ENCODE data around the gene RBMS1. TPM values are rescaled to one million over a fixed set of nuclear protein-coding genes. Genes with fewer than 3 reads are reported as not detected.

The RBMS1 gene
- total and polyA plus RNA-seq, 2 of the 13 experiments (the other 11 are each of a cell fraction or from before 2014, with no cell fraction given) = 55.5 to 110 TPM

DNA sequence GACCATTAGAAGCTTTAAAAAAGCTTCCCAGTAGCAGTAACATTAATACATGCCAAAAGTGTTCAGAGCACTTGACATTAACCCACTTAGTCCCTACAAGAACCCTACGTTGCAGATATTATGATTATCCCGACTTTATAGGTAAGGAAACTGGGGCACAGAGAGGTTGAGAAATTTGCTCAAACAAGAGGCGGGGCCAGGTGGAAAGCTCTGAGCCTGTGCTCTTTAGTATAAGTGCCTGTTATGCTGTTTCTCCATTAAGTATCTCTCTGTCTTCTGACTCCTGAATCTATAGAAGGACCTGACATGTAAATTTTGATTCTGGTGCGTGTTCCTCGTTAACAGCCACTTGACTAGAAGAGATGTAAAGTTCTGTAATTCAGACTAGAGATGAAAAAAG is 139.8 kb downstream of the RBMS1 start:
- Histone ChIP-seq H2AFZ (ENCODE audit: low read length) (no peak overlapping the region), H4K20me1 (ENCODE audit: insufficient read depth, low read length) (0 out of 2 replicates have a peak, but pooled peaks cover 4% of the 10 kb centered on the region), H3K27ac (ENCODE audit: extremely low read length, insufficient read depth, low read length) (no peak overlapping the region), H3K9me3 (ENCODE audit: low read length) (no peaks in the 10 kb centered on the region), H3K4me1 (ENCODE audit: insufficient read depth, low read length) (no peaks in the 10 kb centered on the region), H3K9ac (ENCODE audit: insufficient read depth, low read depth, low read length) (no peak overlapping the region), H3K79me2 (ENCODE audit: insufficient read depth, low read length) (peaks cover 3% of the 10 kb centered on the region), H3K36me3 (replicated peaks in 1 of 2; ENCODE audit: control insufficient read depth in 1 of 2, insufficient read depth in 2 of 2, low read length in 2 of 2) (peaks cover 7 to 8% of the 10 kb centered on the region in 2 experiments; a peak in 3 of 5 replicates), H3K4me2 (ENCODE audit: low read depth, low read length) (no peak overlapping the region), H3K4me3 (replicated peaks in 1 of 3; ENCODE audit: insufficient read depth in 1 of 3, low read depth in 2 of 3, low read length in 3 of 3) (no peak overlapping the region), H3K27me3 (ENCODE audit: control insufficient read depth in 1 of 2, insufficient read depth in 2 of 2, low read length in 2 of 2) (no peaks in the 10 kb centered on the region)
- ATAC-seq (no peak), DNase-seq (ENCODE audit: low spot score) (no peak), FAIRE-seq (no peak)
- CTCF ChIA-PET (ENCODE audit: low intra/inter-chr PET ratio, low total read pairs) = no interaction called here
- BruUV-seq (replicated peaks) = no TSS peak
- TF ChIP-seq TOE1 (CRISPR knock-in tag; IDR thresholded peaks at IDR 0.05) (no peak), ZNF589 (CRISPR knock-in tag; conservative IDR thresholded peaks at IDR 0.05) (no peak), PRMT3 (CRISPR knock-in tag; IDR thresholded peaks at IDR 0.05; ENCODE audit: borderline replicate concordance, low read depth) (no peak), ZNF143 (CRISPR knock-in tag; IDR thresholded peaks at IDR 0.05) (no peak), ELK4 (CRISPR knock-in tag; IDR thresholded peaks at IDR 0.05; ENCODE audit: borderline replicate concordance) (no peak), ZNF282 (IDR thresholded peaks at IDR 0.05; ENCODE audit: partially characterized antibody) (no peak), NFATC3 (CRISPR knock-in tag; IDR thresholded peaks at IDR 0.05) (no peak)
- TF ChIP-seq, protein P1, sequence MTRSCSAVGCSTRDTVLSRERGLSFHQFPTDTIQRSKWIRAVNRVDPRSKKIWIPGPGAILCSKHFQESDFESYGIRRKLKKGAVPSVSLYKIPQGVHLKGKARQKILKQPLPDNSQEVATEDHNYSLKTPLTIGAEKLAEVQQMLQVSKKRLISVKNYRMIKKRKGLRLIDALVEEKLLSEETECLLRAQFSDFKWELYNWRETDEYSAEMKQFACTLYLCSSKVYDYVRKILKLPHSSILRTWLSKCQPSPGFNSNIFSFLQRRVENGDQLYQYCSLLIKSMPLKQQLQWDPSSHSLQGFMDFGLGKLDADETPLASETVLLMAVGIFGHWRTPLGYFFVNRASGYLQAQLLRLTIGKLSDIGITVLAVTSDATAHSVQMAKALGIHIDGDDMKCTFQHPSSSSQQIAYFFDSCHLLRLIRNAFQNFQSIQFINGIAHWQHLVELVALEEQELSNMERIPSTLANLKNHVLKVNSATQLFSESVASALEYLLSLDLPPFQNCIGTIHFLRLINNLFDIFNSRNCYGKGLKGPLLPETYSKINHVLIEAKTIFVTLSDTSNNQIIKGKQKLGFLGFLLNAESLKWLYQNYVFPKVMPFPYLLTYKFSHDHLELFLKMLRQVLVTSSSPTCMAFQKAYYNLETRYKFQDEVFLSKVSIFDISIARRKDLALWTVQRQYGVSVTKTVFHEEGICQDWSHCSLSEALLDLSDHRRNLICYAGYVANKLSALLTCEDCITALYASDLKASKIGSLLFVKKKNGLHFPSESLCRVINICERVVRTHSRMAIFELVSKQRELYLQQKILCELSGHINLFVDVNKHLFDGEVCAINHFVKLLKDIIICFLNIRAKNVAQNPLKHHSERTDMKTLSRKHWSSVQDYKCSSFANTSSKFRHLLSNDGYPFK (CRISPR knock-in tag; IDR thresholded peaks at IDR 0.05; ENCODE audit: borderline replicate concordance) = no peak
- WGBS (ENCODE audit: low lambda C conversion rate) = 95% methylated on average over 5 of the region's 5 CpGs
- POLR2A ChIA-PET = no interaction called here
- in situ Hi-C loops (cut with HindIII; ENCODE audit: extremely low pct_ligation_motif_present, low pct_unique_long_range_greater_than_20kb) (no loop called here), intact Hi-C loops (cut with micrococcal nuclease; ENCODE audit: unreplicated experiment) (loop anchor here (1.0 kb wide), 1 partner anchor 565 kb away; no protein-coding TSS in a partner anchor)

Data from HepG2 (cell line).